Measurements from ENCODE around the gene PLA2R1. TPM values are rescaled to one million over a fixed set of nuclear protein-coding genes. Genes with fewer than 3 reads are reported as not detected.
A peak's percentile ranks its signal among the peaks of the same experiment; 100 is the strongest.

Gene PLA2R1
- total RNA-seq, 1 experiment from 2014 or later, result 8.4 TPM

DNA sequence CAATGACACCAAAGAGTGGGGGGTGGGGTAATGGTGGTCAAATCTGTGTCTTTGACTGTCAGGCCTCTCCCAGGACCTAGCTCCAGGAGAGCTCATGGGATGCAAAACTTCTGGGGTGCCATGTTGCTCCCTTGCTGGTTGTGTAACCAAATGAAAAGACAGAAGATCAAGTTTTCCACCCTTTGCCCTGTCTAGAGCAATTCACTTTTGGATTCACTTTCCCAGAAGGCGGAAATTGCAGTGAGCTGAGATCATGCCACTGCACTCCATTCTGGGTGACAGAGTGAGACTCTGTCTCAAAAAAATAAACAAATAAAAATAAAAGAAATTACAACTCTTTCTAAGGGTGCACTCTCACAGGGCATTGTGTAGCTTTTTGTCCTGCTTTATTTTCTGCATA, 34.9 kb upstream of the PLA2R1 start:
- CTCF ChIA-PET, result interaction anchor here (0.5 to 2.1 kb wide), 3 partner anchors 12 to 873 kb away, joined by 3 to 14 read pairs (median 3); no protein-coding TSS in a partner anchor

DNA sequence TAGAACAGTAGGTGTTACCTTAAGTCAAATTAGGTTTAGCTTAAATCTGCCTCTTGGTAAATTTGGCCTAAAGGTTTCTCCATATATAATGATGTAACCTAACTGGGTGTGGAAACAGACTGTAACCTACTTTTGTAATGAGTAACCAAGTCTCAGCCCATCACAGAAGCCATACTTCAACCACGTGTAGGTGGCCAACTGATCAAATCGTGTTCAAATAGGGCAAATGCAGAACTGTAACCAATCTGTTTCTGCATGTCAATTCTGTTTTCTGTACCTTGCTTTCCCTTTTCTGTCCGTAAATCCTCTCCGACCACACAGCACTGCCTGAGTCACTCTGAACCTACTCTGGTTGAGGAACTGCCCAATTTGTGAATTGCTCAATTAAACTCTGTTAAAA, 34.0 kb upstream of the PLA2R1 start:
- peak; percentile 47 for DNase-seq (ENCODE audit: unreplicated experiment)
- POLR2A ChIA-PET, result interaction anchor here (0.6 to 2.0 kb wide), 5 partner anchors 13 to 197 kb away, joined by 3 to 11 read pairs (median 3); no protein-coding TSS in a partner anchor

More for the DNA sequence above, 34.9 kb upstream of the PLA2R1 start:
- Mint-ChIP-seq H3K4me3 (ENCODE audit: unreplicated experiment) (no peak overlapping the region), H3K27me3 (ENCODE audit: insufficient read depth, unreplicated experiment) (no peaks in the 10 kb centered on the region), H3K36me3 (ENCODE audit: insufficient read depth, unreplicated experiment) (no peaks in the 10 kb centered on the region), H3K27ac (ENCODE audit: low read depth, unreplicated experiment) (no peak overlapping the region), H3K4me1 (ENCODE audit: insufficient read depth, unreplicated experiment) (peaks cover 11% of the 10 kb centered on the region), H3K9me3 (ENCODE audit: unreplicated experiment) (peaks cover 7% of the 10 kb centered on the region)
- intact Hi-C loops (cut with micrococcal nuclease), result no loop called here
- POLR2A ChIA-PET, result interaction anchor here (0.6 to 0.7 kb wide), 3 partner anchors 10 to 52 kb away, joined by 3 read pairs; no protein-coding TSS in a partner anchor
- no peak for DNase-seq (ENCODE audit: unreplicated experiment)
- TF ChIP-seq, protein P1, sequence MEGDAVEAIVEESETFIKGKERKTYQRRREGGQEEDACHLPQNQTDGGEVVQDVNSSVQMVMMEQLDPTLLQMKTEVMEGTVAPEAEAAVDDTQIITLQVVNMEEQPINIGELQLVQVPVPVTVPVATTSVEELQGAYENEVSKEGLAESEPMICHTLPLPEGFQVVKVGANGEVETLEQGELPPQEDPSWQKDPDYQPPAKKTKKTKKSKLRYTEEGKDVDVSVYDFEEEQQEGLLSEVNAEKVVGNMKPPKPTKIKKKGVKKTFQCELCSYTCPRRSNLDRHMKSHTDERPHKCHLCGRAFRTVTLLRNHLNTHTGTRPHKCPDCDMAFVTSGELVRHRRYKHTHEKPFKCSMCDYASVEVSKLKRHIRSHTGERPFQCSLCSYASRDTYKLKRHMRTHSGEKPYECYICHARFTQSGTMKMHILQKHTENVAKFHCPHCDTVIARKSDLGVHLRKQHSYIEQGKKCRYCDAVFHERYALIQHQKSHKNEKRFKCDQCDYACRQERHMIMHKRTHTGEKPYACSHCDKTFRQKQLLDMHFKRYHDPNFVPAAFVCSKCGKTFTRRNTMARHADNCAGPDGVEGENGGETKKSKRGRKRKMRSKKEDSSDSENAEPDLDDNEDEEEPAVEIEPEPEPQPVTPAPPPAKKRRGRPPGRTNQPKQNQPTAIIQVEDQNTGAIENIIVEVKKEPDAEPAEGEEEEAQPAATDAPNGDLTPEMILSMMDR (IDR thresholded peaks at IDR 0.05; ENCODE audit: unreplicated experiment), result no peak
- BruUV-seq (replicated peaks), result no TSS peak

DNA sequence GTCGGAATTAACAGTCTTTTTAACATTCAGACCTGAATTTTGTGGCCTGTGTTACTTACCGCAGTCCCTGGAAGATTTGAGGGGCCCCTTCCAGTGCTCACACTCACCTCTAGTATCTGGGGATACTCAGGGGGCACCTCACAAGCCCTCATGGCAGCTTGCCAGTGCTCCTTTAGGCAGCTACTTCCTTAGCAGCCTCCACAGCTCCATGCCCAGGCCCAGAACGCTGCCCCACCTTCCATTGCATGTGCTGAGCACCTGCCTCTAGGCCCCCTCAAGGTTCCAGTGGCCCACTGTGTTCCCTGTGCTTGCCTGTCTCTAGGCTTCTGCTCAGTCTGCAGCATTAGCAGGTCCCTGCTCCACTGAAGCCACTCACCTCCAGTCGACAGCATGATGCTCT, 30.0 kb upstream of the PLA2R1 start:
- H3K9me3 Mint-ChIP-seq (ENCODE audit: unreplicated experiment), result peaks cover 7% of the 10 kb centered on the region

More for the DNA sequence above, 34.0 kb upstream of the PLA2R1 start:
- H3K27me3 Mint-ChIP-seq (ENCODE audit: insufficient read depth, unreplicated experiment), result no peaks in the 10 kb centered on the region
- TF ChIP-seq, protein P1 (IDR thresholded peaks at IDR 0.05; ENCODE audit: unreplicated experiment), result no peak
- peaks cover 12% of the 10 kb centered on the region for H3K4me1 Mint-ChIP-seq (ENCODE audit: insufficient read depth, unreplicated experiment)
- CTCF ChIA-PET, result interaction anchor here (1.3 to 2.1 kb wide), 3 partner anchors 9 to 124 kb away, joined by 3 to 14 read pairs (median 5); no protein-coding TSS in a partner anchor
- no peaks in the 10 kb centered on the region for H3K36me3 Mint-ChIP-seq (ENCODE audit: insufficient read depth, unreplicated experiment)
- no TSS peak for BruUV-seq (replicated peaks)
- intact Hi-C loops (cut with micrococcal nuclease), result no loop called here
- peaks cover 7% of the 10 kb centered on the region for H3K9me3 Mint-ChIP-seq (ENCODE audit: unreplicated experiment)
- H3K4me3 Mint-ChIP-seq (ENCODE audit: unreplicated experiment), result no peak overlapping the region
- H3K27ac Mint-ChIP-seq (ENCODE audit: low read depth, unreplicated experiment), result peak overlapping the region; percentile 76

GRCh38 chr2:160091381-160091780, 29.0 kb upstream of the PLA2R1 start:
- DNase-seq (ENCODE audit: unreplicated experiment), result peak; percentile 80
- H3K36me3 Mint-ChIP-seq (ENCODE audit: insufficient read depth, unreplicated experiment), result peaks cover 9% of the 10 kb centered on the region

More for the DNA sequence above, 30.0 kb upstream of the PLA2R1 start:
- Mint-ChIP-seq H3K36me3 (ENCODE audit: insufficient read depth, unreplicated experiment) (peaks cover 9% of the 10 kb centered on the region), H3K27ac (ENCODE audit: low read depth, unreplicated experiment) (peak overlapping the region; percentile 90), H3K4me3 (ENCODE audit: unreplicated experiment) (no peak overlapping the region), H3K27me3 (ENCODE audit: insufficient read depth, unreplicated experiment) (no peaks in the 10 kb centered on the region), H3K4me1 (ENCODE audit: insufficient read depth, unreplicated experiment) (peaks cover 18% of the 10 kb centered on the region)
- CTCF ChIA-PET, result interaction anchor here (0.7 to 4.3 kb wide), 3 partner anchors 18 to 114 kb away, joined by 3 to 22 read pairs (median 6); no protein-coding TSS in a partner anchor
- POLR2A ChIA-PET, result interaction anchor here (1.3 to 2.3 kb wide), 4 partner anchors 17 to 136 kb away, joined by 3 to 19 read pairs (median 6); no protein-coding TSS in a partner anchor
- intact Hi-C loops (cut with micrococcal nuclease), result loop anchor here (5.0 kb wide), 1 partner anchor 880 kb away; no protein-coding TSS in a partner anchor
- BruUV-seq (replicated peaks), result no TSS peak
- no peak for DNase-seq (ENCODE audit: unreplicated experiment)
- TF ChIP-seq, protein P1 (IDR thresholded peaks at IDR 0.05; ENCODE audit: unreplicated experiment), result no peak

More at GRCh38 chr2:160091381-160091780, 29.0 kb upstream of the PLA2R1 start:
- Mint-ChIP-seq H3K9me3 (ENCODE audit: unreplicated experiment) (peaks cover 7% of the 10 kb centered on the region), H3K27ac (ENCODE audit: low read depth, unreplicated experiment) (peak overlapping the region; percentile 90), H3K27me3 (ENCODE audit: insufficient read depth, unreplicated experiment) (no peaks in the 10 kb centered on the region), H3K4me1 (ENCODE audit: insufficient read depth, unreplicated experiment) (peaks cover 14% of the 10 kb centered on the region), H3K4me3 (ENCODE audit: unreplicated experiment) (peak overlapping the region; percentile 23)
- TF ChIP-seq, protein P1 (IDR thresholded peaks at IDR 0.05; ENCODE audit: unreplicated experiment), result no peak
- no TSS peak for BruUV-seq (replicated peaks)
- ChIA-PET CTCF (interaction anchor here (0.6 to 4.3 kb wide), 8 partner anchors 15 to 1132 kb away, joined by 3 to 22 read pairs (median 4); no protein-coding TSS in a partner anchor), POLR2A (interaction anchor here (0.6 to 2.7 kb wide), 18 partner anchors 10 to 1218 kb away, joined by 3 to 19 read pairs (median 3); partner anchors contain the start of gene ITGB6)
- intact Hi-C loops (cut with micrococcal nuclease), result loop anchor here (5.0 kb wide), 1 partner anchor 881 kb away; no protein-coding TSS in a partner anchor

All from MCF 10A (cell line).